Uterus (tissue), 2 donors: Measurements from ENCODE around the gene PSMD12.

Source experiments
- POLR2A ChIP-seq, 2 donors: fragments of 450-650 bp; IDR thresholded peaks; one replicate each; pipeline ENCODE4 v1.6.1; 2016; ENCODE audit warnings: antibody characterized with exemption in 2 of 2, mild to moderate bottlenecking in 1 of 2, moderate library complexity in 1 of 2
- TF ChIP-seq, protein P1 (sequence below), 4 experiments: fragments of 200-600 bp in 2 of 4; fragments of 450-650 bp in 2 of 4; sonication (generic) in 2 of 4; IDR thresholded peaks; one replicate each; pipeline ENCODE4 v1.5.1; 2016 to 2019; ENCODE audit warnings: antibody characterized with exemption in 4 of 4, mild to moderate bottlenecking in 2 of 4, moderate library complexity in 1 of 4

GRCh38 chr17:67343237-67343636, 23.1 kb downstream of the PSMD12 start:
- TF ChIP-seq, protein P1, sequence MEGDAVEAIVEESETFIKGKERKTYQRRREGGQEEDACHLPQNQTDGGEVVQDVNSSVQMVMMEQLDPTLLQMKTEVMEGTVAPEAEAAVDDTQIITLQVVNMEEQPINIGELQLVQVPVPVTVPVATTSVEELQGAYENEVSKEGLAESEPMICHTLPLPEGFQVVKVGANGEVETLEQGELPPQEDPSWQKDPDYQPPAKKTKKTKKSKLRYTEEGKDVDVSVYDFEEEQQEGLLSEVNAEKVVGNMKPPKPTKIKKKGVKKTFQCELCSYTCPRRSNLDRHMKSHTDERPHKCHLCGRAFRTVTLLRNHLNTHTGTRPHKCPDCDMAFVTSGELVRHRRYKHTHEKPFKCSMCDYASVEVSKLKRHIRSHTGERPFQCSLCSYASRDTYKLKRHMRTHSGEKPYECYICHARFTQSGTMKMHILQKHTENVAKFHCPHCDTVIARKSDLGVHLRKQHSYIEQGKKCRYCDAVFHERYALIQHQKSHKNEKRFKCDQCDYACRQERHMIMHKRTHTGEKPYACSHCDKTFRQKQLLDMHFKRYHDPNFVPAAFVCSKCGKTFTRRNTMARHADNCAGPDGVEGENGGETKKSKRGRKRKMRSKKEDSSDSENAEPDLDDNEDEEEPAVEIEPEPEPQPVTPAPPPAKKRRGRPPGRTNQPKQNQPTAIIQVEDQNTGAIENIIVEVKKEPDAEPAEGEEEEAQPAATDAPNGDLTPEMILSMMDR (IDR thresholded peaks at IDR 0.05): no peak
- TF ChIP-seq POLR2A (IDR thresholded peaks at IDR 0.05): no peak
